Measurements from ENCODE around the gene TENT5A.

DNA sequence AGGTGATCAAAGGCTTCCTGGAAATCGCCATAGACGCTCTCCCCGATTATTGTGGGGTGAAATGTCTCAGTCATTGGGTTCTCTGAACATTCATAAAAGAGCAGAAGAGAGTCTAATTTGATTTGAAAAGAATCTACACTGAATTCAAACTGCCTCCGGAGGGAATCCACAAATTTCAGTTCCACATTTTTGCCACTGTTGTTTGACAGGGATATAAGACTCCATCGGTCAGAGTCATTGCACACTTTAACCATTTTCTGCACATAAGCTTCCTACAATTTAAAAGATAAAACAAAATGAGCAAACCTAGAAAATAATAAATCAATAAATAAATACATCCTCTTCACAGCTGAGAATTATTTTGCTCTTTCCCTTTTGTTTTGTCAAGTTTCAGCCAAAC lies 2.3 kb downstream of the TENT5A start:
- TF ChIP-seq, protein P1, sequence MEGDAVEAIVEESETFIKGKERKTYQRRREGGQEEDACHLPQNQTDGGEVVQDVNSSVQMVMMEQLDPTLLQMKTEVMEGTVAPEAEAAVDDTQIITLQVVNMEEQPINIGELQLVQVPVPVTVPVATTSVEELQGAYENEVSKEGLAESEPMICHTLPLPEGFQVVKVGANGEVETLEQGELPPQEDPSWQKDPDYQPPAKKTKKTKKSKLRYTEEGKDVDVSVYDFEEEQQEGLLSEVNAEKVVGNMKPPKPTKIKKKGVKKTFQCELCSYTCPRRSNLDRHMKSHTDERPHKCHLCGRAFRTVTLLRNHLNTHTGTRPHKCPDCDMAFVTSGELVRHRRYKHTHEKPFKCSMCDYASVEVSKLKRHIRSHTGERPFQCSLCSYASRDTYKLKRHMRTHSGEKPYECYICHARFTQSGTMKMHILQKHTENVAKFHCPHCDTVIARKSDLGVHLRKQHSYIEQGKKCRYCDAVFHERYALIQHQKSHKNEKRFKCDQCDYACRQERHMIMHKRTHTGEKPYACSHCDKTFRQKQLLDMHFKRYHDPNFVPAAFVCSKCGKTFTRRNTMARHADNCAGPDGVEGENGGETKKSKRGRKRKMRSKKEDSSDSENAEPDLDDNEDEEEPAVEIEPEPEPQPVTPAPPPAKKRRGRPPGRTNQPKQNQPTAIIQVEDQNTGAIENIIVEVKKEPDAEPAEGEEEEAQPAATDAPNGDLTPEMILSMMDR (IDR thresholded peaks at IDR 0.05; ENCODE audit: low read depth, low read length), result no peak
- TF ChIP-seq EZH2phosphoT487 (IDR thresholded peaks at IDR 0.05; ENCODE audit: low read depth), result no peak

Data from OCI-LY3 (cell line).